ENCODE data around the gene PNPLA5.

- TF ChIP-seq, protein P1, sequence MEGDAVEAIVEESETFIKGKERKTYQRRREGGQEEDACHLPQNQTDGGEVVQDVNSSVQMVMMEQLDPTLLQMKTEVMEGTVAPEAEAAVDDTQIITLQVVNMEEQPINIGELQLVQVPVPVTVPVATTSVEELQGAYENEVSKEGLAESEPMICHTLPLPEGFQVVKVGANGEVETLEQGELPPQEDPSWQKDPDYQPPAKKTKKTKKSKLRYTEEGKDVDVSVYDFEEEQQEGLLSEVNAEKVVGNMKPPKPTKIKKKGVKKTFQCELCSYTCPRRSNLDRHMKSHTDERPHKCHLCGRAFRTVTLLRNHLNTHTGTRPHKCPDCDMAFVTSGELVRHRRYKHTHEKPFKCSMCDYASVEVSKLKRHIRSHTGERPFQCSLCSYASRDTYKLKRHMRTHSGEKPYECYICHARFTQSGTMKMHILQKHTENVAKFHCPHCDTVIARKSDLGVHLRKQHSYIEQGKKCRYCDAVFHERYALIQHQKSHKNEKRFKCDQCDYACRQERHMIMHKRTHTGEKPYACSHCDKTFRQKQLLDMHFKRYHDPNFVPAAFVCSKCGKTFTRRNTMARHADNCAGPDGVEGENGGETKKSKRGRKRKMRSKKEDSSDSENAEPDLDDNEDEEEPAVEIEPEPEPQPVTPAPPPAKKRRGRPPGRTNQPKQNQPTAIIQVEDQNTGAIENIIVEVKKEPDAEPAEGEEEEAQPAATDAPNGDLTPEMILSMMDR (conservative IDR thresholded peaks at IDR 0.05; ENCODE audit: low read length), result no peak
- no peak for TF ChIP-seq EZH2phosphoT487 (IDR thresholded peaks at IDR 0.05; ENCODE audit: borderline replicate concordance, low read depth, low read length)
Observed at GRCh38 chr22:43923191-43923590, 31.4 kb upstream of the PNPLA5 start.

Measured in OCI-LY7 (cell line).